ENCODE results near the gene LGALS4.

LGALS4 gene

GRCh38 chr19:38846097-38846496, 33.4 kb upstream of the LGALS4 start:
- no peak for TF ChIP-seq ZFP3 (CRISPR knock-in tag; IDR thresholded peaks at IDR 0.05)
- TF ChIP-seq POU6F1 (CRISPR knock-in tag; IDR thresholded peaks at IDR 0.05; ENCODE audit: borderline replicate concordance, low read depth) = no peak
- TF ChIP-seq PATZ1 (CRISPR knock-in tag; IDR thresholded peaks at IDR 0.05; ENCODE audit: borderline replicate concordance) = no peak
- TF ChIP-seq RARB (CRISPR knock-in tag; IDR thresholded peaks at IDR 0.05) = no peak
- no peak for TF ChIP-seq BACH2 (CRISPR knock-in tag; IDR thresholded peaks at IDR 0.05; ENCODE audit: borderline replicate concordance)
- TF ChIP-seq ZC3H10 (CRISPR knock-in tag; IDR thresholded peaks at IDR 0.05) = no peak
- no peak for TF ChIP-seq TSHZ2 (CRISPR knock-in tag; IDR thresholded peaks at IDR 0.05)
- TF ChIP-seq SNAI2 (CRISPR knock-in tag; IDR thresholded peaks at IDR 0.05) = no peak
- no peak for TF ChIP-seq ZFP30 (CRISPR knock-in tag; IDR thresholded peaks at IDR 0.05)
- TF ChIP-seq CSDC2 (CRISPR knock-in tag; IDR thresholded peaks at IDR 0.05) = no peak
- no peak for TF ChIP-seq GLIS3 (CRISPR knock-in tag; IDR thresholded peaks at IDR 0.05)
- TF ChIP-seq OSR1 (CRISPR knock-in tag; IDR thresholded peaks at IDR 0.05) = no peak
- no peak for ATAC-seq

GRCh38 chr19:38845374-38846024, 32.8 kb upstream of the LGALS4 start:
- no peak for ATAC-seq
- TF ChIP-seq ZC3H10 (CRISPR knock-in tag; IDR thresholded peaks at IDR 0.05) (no peak), ZNF70 (CRISPR knock-in tag; IDR thresholded peaks at IDR 0.05) (no peak), RARB (CRISPR knock-in tag; IDR thresholded peaks at IDR 0.05) (no peak), TOX (CRISPR knock-in tag; IDR thresholded peaks at IDR 0.05; ENCODE audit: borderline replicate concordance) (no peak), CSDC2 (CRISPR knock-in tag; IDR thresholded peaks at IDR 0.05) (no peak), ISL1 (CRISPR knock-in tag; IDR thresholded peaks at IDR 0.05) (no peak), SNAI2 (CRISPR knock-in tag; IDR thresholded peaks at IDR 0.05) (no peak), ZFP3 (CRISPR knock-in tag; IDR thresholded peaks at IDR 0.05) (no peak), CSRNP3 (CRISPR knock-in tag; IDR thresholded peaks at IDR 0.05) (no peak), GLIS3 (CRISPR knock-in tag; IDR thresholded peaks at IDR 0.05) (no peak), ARNTL (CRISPR knock-in tag; IDR thresholded peaks at IDR 0.05; ENCODE audit: borderline replicate concordance, low read depth) (no peak)

GRCh38 chr19:38844093-38844686, 31.4 kb upstream of the LGALS4 start:
- TF ChIP-seq ESRRG (CRISPR knock-in tag; IDR thresholded peaks at IDR 0.05) = no peak
- TF ChIP-seq PPARA (CRISPR knock-in tag; IDR thresholded peaks at IDR 0.05; ENCODE audit: borderline replicate concordance) = no peak
- TF ChIP-seq SNAI2 (CRISPR knock-in tag; IDR thresholded peaks at IDR 0.05) = no peak
- no peak for TF ChIP-seq TOX (CRISPR knock-in tag; IDR thresholded peaks at IDR 0.05; ENCODE audit: borderline replicate concordance)
- TF ChIP-seq CSRNP3 (CRISPR knock-in tag; IDR thresholded peaks at IDR 0.05) = no peak
- TF ChIP-seq BACH2 (CRISPR knock-in tag; IDR thresholded peaks at IDR 0.05; ENCODE audit: borderline replicate concordance) = no peak
- TF ChIP-seq GLIS3 (CRISPR knock-in tag; IDR thresholded peaks at IDR 0.05) = no peak
- TF ChIP-seq ZNF565 (CRISPR knock-in tag; conservative IDR thresholded peaks at IDR 0.05; ENCODE audit: low read depth) = no peak
- TF ChIP-seq ZFP3 (CRISPR knock-in tag; IDR thresholded peaks at IDR 0.05) = no peak
- no peak for TF ChIP-seq ZC3H10 (CRISPR knock-in tag; IDR thresholded peaks at IDR 0.05)
- no peak for TF ChIP-seq ISL1 (CRISPR knock-in tag; IDR thresholded peaks at IDR 0.05)
- no peak for TF ChIP-seq POU6F1 (CRISPR knock-in tag; IDR thresholded peaks at IDR 0.05; ENCODE audit: borderline replicate concordance, low read depth)
- TF ChIP-seq RARB (CRISPR knock-in tag; IDR thresholded peaks at IDR 0.05) = no peak
- TF ChIP-seq ZFP30 (CRISPR knock-in tag; IDR thresholded peaks at IDR 0.05) = no peak
- TF ChIP-seq ARNTL (CRISPR knock-in tag; IDR thresholded peaks at IDR 0.05; ENCODE audit: borderline replicate concordance, low read depth) = no peak
- TF ChIP-seq CSDC2 (CRISPR knock-in tag; IDR thresholded peaks at IDR 0.05) = no peak
- TF ChIP-seq ZNF70 (CRISPR knock-in tag; IDR thresholded peaks at IDR 0.05) = no peak
- no peak for ATAC-seq

Data from SK-N-SH treated with all-trans-retinoic acid at 6 μM for 48 hours (cell line).